Measurements from ENCODE around the gene LHFPL3. TPM values are rescaled to one million over a fixed set of nuclear protein-coding genes. Genes with fewer than 3 reads are reported as not detected.

LHFPL3 gene
- total RNA-seq, 6 experiments from 2014 or later: not detected

DNA sequence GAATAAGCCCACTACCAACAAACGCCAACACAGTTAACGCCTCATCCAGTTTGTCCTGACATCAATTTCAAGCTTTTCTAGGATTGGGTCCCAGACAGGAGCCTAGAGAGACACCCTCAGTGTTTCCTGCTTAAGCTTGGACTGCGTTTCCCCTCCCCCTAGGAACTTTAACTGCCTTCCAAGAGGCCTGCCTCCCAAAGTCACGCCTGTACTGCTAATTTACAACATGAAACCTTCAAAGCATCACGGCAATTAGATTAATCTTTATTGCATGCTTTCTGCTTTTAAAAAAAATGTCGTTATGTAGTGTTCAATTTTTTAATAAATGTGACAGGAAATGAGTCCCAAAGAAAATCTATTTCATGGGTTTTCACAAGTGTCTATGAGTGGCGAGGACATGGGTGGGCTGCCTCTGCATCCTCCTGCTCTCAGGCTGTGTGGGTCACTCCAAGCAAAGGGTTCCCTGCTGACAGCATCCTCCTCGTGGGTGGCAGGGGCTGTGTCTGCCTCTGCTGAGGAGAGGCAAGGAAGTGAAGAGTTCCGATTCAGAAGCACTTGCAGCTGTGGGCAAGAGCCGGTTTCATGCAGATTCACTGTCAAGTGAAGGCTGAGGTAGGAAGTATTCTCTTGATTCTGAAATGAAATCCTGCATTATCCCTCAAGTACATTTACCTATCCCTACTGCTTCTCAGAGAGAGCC lies 492.6 kb downstream of the LHFPL3 start:
- ATAC-seq (no peak), DNase-seq (no peak)
- no peaks in the 10 kb centered on the region for H3K36me3 ChIP-seq
- H3K27ac ChIP-seq: no peak overlapping the region
- WGBS (ENCODE audit: insufficient coverage, low coverage, low lambda C conversion rate, missing lambda C conversion rate): 57% methylated on average over 8 of the region's 10 CpGs
- H3K4me3 ChIP-seq: no peak overlapping the region
- no peaks in the 10 kb centered on the region for H3K4me1 ChIP-seq
- no peaks in the 10 kb centered on the region for H3K9me3 ChIP-seq
- H3K27me3 ChIP-seq: no peaks in the 10 kb centered on the region
- no peak for TF ChIP-seq POLR2A (IDR thresholded peaks at IDR 0.05)
- TF ChIP-seq, protein P1, sequence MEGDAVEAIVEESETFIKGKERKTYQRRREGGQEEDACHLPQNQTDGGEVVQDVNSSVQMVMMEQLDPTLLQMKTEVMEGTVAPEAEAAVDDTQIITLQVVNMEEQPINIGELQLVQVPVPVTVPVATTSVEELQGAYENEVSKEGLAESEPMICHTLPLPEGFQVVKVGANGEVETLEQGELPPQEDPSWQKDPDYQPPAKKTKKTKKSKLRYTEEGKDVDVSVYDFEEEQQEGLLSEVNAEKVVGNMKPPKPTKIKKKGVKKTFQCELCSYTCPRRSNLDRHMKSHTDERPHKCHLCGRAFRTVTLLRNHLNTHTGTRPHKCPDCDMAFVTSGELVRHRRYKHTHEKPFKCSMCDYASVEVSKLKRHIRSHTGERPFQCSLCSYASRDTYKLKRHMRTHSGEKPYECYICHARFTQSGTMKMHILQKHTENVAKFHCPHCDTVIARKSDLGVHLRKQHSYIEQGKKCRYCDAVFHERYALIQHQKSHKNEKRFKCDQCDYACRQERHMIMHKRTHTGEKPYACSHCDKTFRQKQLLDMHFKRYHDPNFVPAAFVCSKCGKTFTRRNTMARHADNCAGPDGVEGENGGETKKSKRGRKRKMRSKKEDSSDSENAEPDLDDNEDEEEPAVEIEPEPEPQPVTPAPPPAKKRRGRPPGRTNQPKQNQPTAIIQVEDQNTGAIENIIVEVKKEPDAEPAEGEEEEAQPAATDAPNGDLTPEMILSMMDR (IDR thresholded peaks at IDR 0.05): no peak
- intact Hi-C loops (cut with DNase I): no loop called here

DNA sequence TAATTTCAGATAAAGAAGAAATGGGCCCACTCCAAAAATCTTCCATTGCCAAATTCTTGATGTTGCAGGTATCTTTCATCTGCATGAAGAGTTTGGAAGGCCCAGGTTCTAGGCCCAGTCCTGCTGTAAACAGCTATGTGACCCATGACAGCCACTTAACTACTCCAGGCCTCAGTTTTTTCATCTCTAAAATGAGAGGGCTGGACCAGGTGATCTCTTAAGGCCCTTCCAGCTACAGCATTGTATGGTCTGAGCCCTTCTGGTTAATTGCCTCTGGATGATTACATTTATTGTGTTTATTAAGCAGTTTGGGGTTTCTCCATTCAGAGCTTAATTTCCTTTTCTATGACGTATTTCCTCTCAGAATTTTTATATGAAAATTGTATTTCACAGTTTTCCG lies 494.8 kb downstream of the LHFPL3 start:
- ATAC-seq (no peak), DNase-seq (no peak)
- intact Hi-C loops (cut with DNase I): no loop called here
- H3K9me3 ChIP-seq: no peaks in the 10 kb centered on the region
- no peaks in the 10 kb centered on the region for H3K36me3 ChIP-seq
- 85% methylated on average over 2 of the region's 2 CpGs for WGBS (ENCODE audit: insufficient coverage, low coverage, low lambda C conversion rate, missing lambda C conversion rate)
- H3K27me3 ChIP-seq: no peaks in the 10 kb centered on the region
- no peaks in the 10 kb centered on the region for H3K4me1 ChIP-seq
- no peak overlapping the region for H3K27ac ChIP-seq
- TF ChIP-seq, protein P1 (IDR thresholded peaks at IDR 0.05): no peak
- TF ChIP-seq POLR2A (IDR thresholded peaks at IDR 0.05): no peak
- no peak overlapping the region for H3K4me3 ChIP-seq

DNA sequence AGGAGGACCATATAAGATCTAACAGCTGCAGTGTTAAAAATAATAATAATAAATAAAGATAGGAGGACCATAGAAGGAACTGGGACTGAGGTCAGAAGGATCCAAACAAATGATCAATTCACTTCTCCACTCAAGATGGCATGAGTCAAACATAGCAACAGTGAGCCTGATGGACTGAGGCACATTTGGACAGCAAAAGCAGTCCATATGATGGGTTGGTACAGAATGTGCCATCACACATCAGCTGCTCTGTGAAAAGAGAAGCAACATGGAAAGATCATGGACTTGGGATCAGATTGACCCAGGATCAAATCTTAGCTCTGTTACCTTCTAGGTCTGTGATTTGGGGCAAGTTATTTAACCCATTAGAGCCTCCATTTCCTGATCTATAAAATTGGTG lies 496.7 kb downstream of the LHFPL3 start:
- intact Hi-C loops (cut with DNase I): no loop called here
- TF ChIP-seq POLR2A (IDR thresholded peaks at IDR 0.05): no peak
- TF ChIP-seq, protein P1 (IDR thresholded peaks at IDR 0.05): no peak
- no peaks in the 10 kb centered on the region for H3K9me3 ChIP-seq

DNA sequence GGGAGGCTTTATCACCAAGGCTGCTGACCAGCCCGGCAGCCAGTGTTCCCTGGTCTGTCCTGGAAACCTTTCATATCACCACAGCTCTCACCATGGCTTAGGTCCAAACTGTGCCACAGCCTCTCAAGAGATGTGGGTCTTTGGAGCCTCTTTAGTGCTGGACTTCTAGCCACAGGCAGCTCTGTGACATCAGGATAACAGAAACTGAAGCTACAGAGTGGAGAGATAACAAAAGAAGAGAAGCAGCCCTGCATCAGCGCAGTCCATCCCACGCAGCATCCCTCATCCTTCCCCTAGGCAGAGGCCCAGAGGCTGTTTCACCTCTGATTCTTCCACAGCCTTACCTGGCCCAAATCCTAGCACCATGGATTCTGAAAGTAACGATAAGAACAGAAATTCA lies 497.7 kb downstream of the LHFPL3 start:
- ATAC-seq: no peak
- Histone ChIP-seq H3K4me1 (no peaks in the 10 kb centered on the region), H3K36me3 (no peaks in the 10 kb centered on the region), H3K27me3 (no peaks in the 10 kb centered on the region), H3K4me3 (no peak overlapping the region), H3K27ac (no peak overlapping the region), H3K9me3 (no peaks in the 10 kb centered on the region)
- 73% methylated on average over 4 of the region's 4 CpGs for WGBS (ENCODE audit: insufficient coverage, low coverage, low lambda C conversion rate, missing lambda C conversion rate)
- intact Hi-C loops (cut with DNase I): no loop called here
- DNase-seq: no peak
- TF ChIP-seq, protein P1 (IDR thresholded peaks at IDR 0.05): no peak
- TF ChIP-seq POLR2A (IDR thresholded peaks at IDR 0.05): no peak

More for the DNA sequence above, 496.7 kb downstream of the LHFPL3 start:
- Histone ChIP-seq H3K27ac (no peak overlapping the region), H3K27me3 (no peaks in the 10 kb centered on the region), H3K36me3 (no peaks in the 10 kb centered on the region), H3K4me1 (no peaks in the 10 kb centered on the region), H3K4me3 (no peak overlapping the region)
- no peak for DNase-seq
- no peak for ATAC-seq

DNA sequence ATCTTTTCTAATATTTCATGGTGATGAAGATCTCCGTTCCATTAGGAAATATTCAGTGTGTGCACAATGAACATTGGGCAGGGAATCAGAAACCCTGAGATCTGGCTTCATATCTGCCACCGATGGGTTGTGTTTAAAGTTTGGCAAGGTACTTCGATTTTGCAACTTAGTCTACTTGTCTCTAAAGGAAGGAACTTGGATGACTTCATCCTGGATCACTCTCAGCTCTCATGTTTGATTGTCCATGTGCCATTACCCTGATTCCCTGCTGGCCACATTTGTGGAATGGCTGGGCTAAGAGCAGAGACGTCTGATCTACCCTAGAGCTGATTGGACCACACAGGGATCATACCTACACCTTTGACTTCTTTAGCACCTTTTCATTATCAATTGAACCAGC lies 508.6 kb downstream of the LHFPL3 start:
- no peaks in the 10 kb centered on the region for H3K27me3 ChIP-seq
- intact Hi-C loops (cut with DNase I): no loop called here
- H3K36me3 ChIP-seq: no peaks in the 10 kb centered on the region
- TF ChIP-seq, protein P1 (IDR thresholded peaks at IDR 0.05): no peak
- H3K4me3 ChIP-seq: no peak overlapping the region
- H3K4me1 ChIP-seq: no peaks in the 10 kb centered on the region
- no peak for DNase-seq
- 14% methylated on average over 4 of the region's 4 CpGs for WGBS (ENCODE audit: insufficient coverage, low coverage, low lambda C conversion rate, missing lambda C conversion rate)
- no peaks in the 10 kb centered on the region for H3K9me3 ChIP-seq
- no peak overlapping the region for H3K27ac ChIP-seq
- peak in 1 of 4 donors; percentile 59 for ATAC-seq

Data from right lobe of liver (tissue), 6 donors.